GM06990 (cell line): Measurements from ENCODE around the gene KBTBD13.

Source experiments
- DNase-seq: peaks from one replicate; pipeline ENCODE4 v3.0.0-alpha.2; 2011; ENCODE audit not compliant: insufficient read length; ENCODE audit errors: extremely low read depth
- H3K27me3 ChIP-seq: replicated peaks from 2 replicates; pipeline ENCODE4 v1.6.0; 2011; ENCODE audit warnings: low read length; ENCODE audit not compliant: control insufficient read depth, insufficient read depth
- H3K36me3 ChIP-seq: 2 replicates; pipeline ENCODE4 v1.5.1; 2011; ENCODE audit warnings: low read length; ENCODE audit not compliant: control insufficient read depth, insufficient read depth
- H3K4me3 ChIP-seq: replicated peaks from 2 replicates; pipeline ENCODE4 v1.5.1; 2011; ENCODE audit warnings: low read depth, mild to moderate bottlenecking, control low read depth, low read length
- TF ChIP-seq, protein P1 (sequence below): IDR thresholded peaks from 2 replicates; pipeline ENCODE4 v1.5.1; 2011; ENCODE audit warnings: low read length, control low read depth, mild to moderate bottlenecking, inconsistent platforms; ENCODE audit not compliant: insufficient read depth, poor library complexity, severe bottlenecking

Gene KBTBD13

DNA sequence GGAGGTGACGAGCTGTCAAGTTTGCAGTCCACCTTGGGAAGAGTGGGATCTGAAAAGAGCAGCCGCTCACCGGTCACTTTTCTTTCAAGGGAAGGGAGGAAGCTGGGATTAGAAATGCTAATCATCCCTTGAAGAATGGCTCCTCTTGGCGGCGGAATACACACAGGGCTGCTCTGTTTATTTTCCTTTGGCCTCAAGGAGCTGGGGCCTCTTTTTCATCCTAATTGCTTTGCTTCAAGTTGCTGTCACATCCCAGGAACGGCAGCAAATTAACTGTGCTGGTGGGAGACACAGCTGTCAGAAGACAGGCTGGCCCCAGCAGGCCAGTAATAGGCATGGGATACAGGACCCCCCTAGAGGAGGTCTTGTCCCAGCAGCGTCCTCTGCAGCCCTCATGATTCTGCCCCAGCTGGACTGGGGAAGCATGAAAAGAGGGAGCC, 6.7 kb downstream of the KBTBD13 start:
- TF ChIP-seq, protein P1, sequence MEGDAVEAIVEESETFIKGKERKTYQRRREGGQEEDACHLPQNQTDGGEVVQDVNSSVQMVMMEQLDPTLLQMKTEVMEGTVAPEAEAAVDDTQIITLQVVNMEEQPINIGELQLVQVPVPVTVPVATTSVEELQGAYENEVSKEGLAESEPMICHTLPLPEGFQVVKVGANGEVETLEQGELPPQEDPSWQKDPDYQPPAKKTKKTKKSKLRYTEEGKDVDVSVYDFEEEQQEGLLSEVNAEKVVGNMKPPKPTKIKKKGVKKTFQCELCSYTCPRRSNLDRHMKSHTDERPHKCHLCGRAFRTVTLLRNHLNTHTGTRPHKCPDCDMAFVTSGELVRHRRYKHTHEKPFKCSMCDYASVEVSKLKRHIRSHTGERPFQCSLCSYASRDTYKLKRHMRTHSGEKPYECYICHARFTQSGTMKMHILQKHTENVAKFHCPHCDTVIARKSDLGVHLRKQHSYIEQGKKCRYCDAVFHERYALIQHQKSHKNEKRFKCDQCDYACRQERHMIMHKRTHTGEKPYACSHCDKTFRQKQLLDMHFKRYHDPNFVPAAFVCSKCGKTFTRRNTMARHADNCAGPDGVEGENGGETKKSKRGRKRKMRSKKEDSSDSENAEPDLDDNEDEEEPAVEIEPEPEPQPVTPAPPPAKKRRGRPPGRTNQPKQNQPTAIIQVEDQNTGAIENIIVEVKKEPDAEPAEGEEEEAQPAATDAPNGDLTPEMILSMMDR: no peak
- Histone ChIP-seq H3K27me3 (no peaks in the 10 kb centered on the region; the same call in 1 of the 2 replicates), H3K4me3 (no peak overlapping the region), H3K36me3 (no peaks in the 10 kb centered on the region)
- DNase-seq: no peak

DNA sequence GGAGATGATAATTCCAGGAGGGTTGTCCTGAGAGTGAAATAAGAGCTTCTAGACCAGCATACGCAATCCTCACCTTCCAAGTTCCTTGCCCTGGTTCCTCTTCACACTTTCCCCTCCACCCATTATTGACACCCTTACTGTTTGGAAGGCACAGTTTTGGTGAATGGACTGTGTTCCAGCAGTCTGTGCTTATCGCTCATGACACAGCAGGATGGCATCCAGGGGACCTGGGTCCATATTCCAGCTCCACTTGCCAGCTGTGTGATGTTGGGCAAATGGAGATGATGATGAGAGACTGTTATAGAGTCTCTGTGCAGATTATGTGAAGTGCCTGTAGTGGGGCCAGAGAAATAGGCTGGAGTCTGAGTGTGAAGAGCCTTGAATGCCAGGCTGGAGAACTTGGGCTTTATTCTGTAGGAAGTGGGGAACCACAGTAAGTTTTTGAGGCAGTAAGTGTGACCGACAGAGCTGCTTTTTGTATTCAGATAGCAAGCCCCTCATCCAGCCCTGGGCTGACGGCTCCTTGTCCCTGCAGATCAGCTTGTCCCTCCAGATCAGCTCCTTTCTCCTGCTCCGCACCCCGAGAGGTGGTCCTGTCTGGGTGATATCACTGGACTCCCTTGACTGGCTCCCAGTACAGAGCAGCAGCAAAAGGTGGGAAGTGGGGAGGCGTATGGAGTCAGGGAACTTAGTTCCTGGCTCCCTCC, 8.1 kb downstream of the KBTBD13 start:
- no peak for DNase-seq
- Histone ChIP-seq H3K27me3 (no peaks in the 10 kb centered on the region; the same call in 1 of the 2 replicates), H3K36me3 (no peaks in the 10 kb centered on the region; the same call in 1 of the 2 replicates), H3K4me3 (no peak overlapping the region)
- TF ChIP-seq, protein P1: no peak

DNA sequence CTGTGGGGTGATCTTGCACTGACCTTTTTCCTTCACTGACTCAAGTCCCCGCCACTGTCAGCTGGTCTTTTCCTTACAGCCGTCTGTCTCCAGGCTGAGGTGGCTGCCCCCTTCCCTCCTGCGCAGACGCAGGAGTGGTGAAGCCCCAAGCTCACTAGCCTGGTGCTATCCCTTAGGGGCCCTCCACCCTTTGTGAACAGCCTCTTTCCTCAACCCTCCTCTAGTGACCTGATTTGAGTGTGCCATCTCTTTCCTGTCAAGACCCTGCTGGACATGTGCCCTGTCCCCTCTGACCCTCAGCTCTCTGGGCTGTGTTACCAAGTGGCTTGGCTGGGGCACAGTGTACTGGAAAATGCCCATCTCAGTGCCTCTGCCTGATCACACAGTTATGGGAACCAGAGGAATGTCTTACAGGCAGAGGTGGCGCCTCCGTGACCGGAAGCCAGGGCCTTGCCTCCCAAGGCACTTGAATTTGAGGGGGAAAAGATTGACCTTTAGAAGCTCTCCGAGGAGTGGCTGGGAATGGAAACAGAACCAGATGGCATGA, 8.7 kb downstream of the KBTBD13 start:
- TF ChIP-seq, protein P1: no peak
- DNase-seq: no peak
- Histone ChIP-seq H3K36me3 (no peaks in the 10 kb centered on the region; the same call in 1 of the 2 replicates), H3K4me3 (no peak overlapping the region), H3K27me3 (no peaks in the 10 kb centered on the region; the same call in 1 of the 2 replicates)

GRCh38 chr15:65085990-65086679, 9.6 kb downstream of the KBTBD13 start:
- no peak for DNase-seq
- no peaks in the 10 kb centered on the region; the same call in 1 of the 2 replicates for H3K27me3 ChIP-seq

GRCh38 chr15:65086680-65087111, 10.2 kb downstream of the KBTBD13 start:
- Histone ChIP-seq H3K4me3 (no peak overlapping the region), H3K36me3 (no peaks in the 10 kb centered on the region; the same call in 1 of the 2 replicates), H3K27me3 (no peaks in the 10 kb centered on the region; the same call in 1 of the 2 replicates)
- DNase-seq: no peak
- TF ChIP-seq, protein P1: no peak

More at GRCh38 chr15:65085990-65086679, 9.6 kb downstream of the KBTBD13 start:
- no peaks in the 10 kb centered on the region; the same call in 1 of the 2 replicates for H3K36me3 ChIP-seq
- TF ChIP-seq, protein P1: peak; percentile 46
- no peak overlapping the region for H3K4me3 ChIP-seq
